Measurements from ENCODE around the gene ZNF469. TPM values are rescaled to one million over a fixed set of nuclear protein-coding genes. Genes with fewer than 3 reads are reported as not detected.

The ZNF469 gene
- total RNA-seq, 6 experiments from 2014 or later = 0.22 to 1.3 (median 0.37) TPM

DNA sequence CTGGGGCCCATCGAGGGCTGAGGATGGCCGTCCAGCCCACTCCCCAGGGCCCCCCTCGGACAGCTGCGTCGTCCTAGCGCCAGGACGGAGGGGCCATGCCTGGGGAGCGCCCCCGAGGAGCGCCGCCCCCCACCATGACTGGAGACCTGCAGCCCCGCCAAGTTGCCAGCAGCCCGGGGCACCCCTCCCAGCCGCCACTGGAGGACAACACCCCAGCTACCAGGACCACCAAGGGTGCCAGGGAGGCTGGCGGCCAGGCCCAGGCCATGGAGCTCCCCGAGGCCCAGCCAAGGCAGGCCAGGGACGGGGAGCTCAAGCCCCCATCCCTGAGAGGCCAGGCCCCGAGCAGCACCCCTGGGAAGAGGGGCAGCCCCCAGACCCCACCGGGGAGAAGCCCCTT lies 44.6 kb downstream of the ZNF469 start:
- TF ChIP-seq POLR2A (IDR thresholded peaks at IDR 0.05) = no peak
- TF ChIP-seq, protein P1, sequence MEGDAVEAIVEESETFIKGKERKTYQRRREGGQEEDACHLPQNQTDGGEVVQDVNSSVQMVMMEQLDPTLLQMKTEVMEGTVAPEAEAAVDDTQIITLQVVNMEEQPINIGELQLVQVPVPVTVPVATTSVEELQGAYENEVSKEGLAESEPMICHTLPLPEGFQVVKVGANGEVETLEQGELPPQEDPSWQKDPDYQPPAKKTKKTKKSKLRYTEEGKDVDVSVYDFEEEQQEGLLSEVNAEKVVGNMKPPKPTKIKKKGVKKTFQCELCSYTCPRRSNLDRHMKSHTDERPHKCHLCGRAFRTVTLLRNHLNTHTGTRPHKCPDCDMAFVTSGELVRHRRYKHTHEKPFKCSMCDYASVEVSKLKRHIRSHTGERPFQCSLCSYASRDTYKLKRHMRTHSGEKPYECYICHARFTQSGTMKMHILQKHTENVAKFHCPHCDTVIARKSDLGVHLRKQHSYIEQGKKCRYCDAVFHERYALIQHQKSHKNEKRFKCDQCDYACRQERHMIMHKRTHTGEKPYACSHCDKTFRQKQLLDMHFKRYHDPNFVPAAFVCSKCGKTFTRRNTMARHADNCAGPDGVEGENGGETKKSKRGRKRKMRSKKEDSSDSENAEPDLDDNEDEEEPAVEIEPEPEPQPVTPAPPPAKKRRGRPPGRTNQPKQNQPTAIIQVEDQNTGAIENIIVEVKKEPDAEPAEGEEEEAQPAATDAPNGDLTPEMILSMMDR (IDR thresholded peaks at IDR 0.05) = no peak
- H3K4me3 ChIP-seq = no peak overlapping the region
- WGBS (ENCODE audit: insufficient coverage, low coverage, low lambda C conversion rate, missing lambda C conversion rate) = no CpG with 5 or more reads among the region's 19 CpGs
- no peak overlapping the region for H3K27ac ChIP-seq
- DNase-seq (no peak), ATAC-seq (no peak)
- H3K36me3 ChIP-seq = no peaks in the 10 kb centered on the region
- H3K27me3 ChIP-seq = no peaks in the 10 kb centered on the region
- H3K9me3 ChIP-seq = no peaks in the 10 kb centered on the region
- H3K4me1 ChIP-seq = no peaks in the 10 kb centered on the region
- intact Hi-C loops (cut with DNase I) = no loop called here

DNA sequence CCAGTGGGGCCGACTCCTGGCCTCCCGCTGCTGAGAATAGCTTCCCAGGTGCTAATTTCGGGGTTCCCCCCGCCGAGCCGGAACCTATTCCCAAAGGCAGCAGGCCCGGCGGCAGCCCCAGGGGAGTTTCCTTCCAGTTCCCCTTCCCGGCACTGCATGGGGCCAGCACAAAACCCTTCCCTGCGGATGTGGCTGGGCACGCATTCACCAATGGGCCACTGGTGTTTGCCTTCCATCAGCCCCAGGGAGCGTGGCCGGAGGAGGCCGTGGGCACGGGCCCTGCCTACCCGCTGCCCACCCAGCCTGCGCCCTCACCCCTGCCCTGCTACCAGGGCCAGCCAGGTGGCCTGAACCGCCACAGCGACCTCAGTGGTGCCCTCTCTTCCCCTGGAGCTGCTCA lies 45.4 kb downstream of the ZNF469 start:
- TF ChIP-seq, protein P1 (IDR thresholded peaks at IDR 0.05) = no peak
- TF ChIP-seq POLR2A (IDR thresholded peaks at IDR 0.05) = no peak
- H3K4me3 ChIP-seq = no peak overlapping the region
- no peaks in the 10 kb centered on the region for H3K27me3 ChIP-seq
- 89% methylated on average over 6 of the region's 19 CpGs for WGBS (ENCODE audit: insufficient coverage, low coverage, low lambda C conversion rate, missing lambda C conversion rate)
- ATAC-seq (no peak), DNase-seq (no peak)
- intact Hi-C loops (cut with DNase I) = no loop called here
- no peaks in the 10 kb centered on the region for H3K36me3 ChIP-seq
- no peaks in the 10 kb centered on the region for H3K9me3 ChIP-seq
- no peaks in the 10 kb centered on the region for H3K4me1 ChIP-seq
- no peak overlapping the region for H3K27ac ChIP-seq

DNA sequence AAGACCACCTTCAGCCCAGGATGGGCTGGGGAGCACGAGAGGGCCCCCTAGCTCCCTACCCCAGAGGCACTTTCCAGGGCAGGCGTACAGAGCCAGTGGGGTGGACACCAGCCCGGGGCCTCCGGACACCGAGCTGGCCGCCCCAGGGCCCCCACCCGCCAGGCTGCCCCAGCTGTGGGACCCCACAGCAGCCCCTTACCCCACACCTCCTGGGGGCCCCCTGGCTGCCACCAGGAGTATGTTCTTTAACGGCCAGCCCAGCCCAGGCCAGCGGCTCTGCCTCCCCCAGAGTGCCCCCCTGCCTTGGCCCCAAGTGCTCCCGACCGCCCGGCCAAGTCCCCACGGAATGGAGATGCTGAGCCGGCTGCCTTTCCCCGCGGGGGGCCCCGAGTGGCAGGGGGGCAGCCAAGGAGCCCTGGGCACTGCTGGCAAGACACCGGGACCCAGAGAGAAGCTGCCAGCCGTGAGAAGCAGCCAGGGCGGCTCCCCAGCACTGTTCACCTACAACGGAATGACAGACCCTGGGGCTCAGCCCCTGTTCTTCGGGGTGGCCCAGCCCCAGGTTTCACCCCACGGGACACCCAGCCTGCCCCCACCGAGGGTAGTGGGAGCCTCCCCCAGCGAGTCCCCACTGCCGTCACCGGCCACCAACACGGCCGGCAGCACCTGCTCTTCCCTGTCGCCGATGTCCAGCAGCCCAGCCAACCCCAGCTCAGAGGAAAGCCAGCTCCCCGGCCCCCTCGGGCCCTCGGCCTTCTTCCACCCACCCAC lies 46.0 kb downstream of the ZNF469 start:
- ATAC-seq (no peak), DNase-seq (no peak)
- Histone ChIP-seq H3K27me3 (no peaks in the 10 kb centered on the region), H3K4me3 (no peak overlapping the region), H3K4me1 (no peaks in the 10 kb centered on the region), H3K27ac (no peak overlapping the region), H3K36me3 (no peaks in the 10 kb centered on the region), H3K9me3 (no peaks in the 10 kb centered on the region)
- TF ChIP-seq, protein P1 (IDR thresholded peaks at IDR 0.05) = no peak
- TF ChIP-seq POLR2A (IDR thresholded peaks at IDR 0.05) = no peak
- 73% methylated on average over 5 of the region's 34 CpGs for WGBS (ENCODE audit: insufficient coverage, low coverage, low lambda C conversion rate, missing lambda C conversion rate)
- intact Hi-C loops (cut with DNase I) = no loop called here

DNA sequence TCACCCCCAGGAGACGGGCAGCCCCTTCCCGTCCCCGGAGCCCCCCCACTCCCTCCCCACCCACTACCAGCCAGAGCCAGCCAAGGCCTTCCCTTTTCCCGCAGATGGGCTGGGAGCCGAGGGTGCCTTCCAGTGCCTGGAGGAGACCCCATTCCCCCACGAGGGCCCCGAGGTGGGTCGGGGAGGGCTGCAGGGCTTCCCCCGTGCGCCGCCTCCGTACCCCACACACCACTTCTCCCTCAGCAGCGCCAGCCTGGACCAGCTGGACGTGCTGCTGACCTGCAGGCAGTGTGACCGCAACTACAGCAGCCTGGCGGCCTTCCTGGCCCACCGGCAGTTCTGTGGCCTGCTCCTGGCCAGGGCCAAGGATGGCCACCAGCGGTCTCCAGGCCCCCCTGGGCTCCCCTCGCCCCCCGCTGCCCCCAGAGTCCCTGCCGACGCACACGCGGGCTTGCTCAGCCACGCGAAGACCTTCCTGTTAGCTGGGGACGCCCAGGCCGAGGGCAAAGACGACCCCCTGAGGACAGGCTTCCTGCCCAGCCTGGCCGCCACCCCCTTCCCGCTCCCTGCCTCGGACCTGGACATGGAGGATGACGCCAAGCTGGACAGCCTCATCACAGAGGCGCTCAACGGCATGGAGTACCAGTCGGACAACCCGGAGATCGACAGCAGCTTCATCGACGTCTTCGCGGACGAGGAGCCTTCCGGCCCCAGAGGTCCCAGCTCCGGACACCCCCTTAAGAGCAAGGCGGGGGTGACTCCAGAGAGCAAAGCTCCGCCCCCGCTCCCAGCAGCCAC lies 46.8 kb downstream of the ZNF469 start:
- TF ChIP-seq POLR2A (IDR thresholded peaks at IDR 0.05) = no peak
- TF ChIP-seq, protein P1 (IDR thresholded peaks at IDR 0.05) = no peak

More for the DNA sequence above, 46.8 kb downstream of the ZNF469 start:
- Histone ChIP-seq H3K4me3 (peak overlapping the region; percentile 26 to 46 (median 33)), H3K27ac (peak overlapping the region in 2 of 3 donors; percentile 54 to 57), H3K27me3 (no peaks in the 10 kb centered on the region), H3K9me3 (no peaks in the 10 kb centered on the region), H3K4me1 (no peaks in the 10 kb centered on the region), H3K36me3 (no peaks in the 10 kb centered on the region)
- no peak for ATAC-seq
- intact Hi-C loops (cut with DNase I) = no loop called here
- 44% methylated on average over 9 of the region's 48 CpGs for WGBS (ENCODE audit: insufficient coverage, low coverage, low lambda C conversion rate, missing lambda C conversion rate)
- no peak for DNase-seq
